IPS DF 19.7 (cell line): Measurements from ENCODE around the gene HCN3.
"Not testable (repeated sequence)": the region's sequence is repeated elsewhere in the genome, so short reads cannot be mapped to it uniquely, and the experiment has no call there.

Experiments
- DNase-seq: peaks from one replicate; pipeline ENCODE4 v3.0.0-alpha.2; 2013; ENCODE audit warnings: low read depth, low spot score

Gene HCN3

DNA sequence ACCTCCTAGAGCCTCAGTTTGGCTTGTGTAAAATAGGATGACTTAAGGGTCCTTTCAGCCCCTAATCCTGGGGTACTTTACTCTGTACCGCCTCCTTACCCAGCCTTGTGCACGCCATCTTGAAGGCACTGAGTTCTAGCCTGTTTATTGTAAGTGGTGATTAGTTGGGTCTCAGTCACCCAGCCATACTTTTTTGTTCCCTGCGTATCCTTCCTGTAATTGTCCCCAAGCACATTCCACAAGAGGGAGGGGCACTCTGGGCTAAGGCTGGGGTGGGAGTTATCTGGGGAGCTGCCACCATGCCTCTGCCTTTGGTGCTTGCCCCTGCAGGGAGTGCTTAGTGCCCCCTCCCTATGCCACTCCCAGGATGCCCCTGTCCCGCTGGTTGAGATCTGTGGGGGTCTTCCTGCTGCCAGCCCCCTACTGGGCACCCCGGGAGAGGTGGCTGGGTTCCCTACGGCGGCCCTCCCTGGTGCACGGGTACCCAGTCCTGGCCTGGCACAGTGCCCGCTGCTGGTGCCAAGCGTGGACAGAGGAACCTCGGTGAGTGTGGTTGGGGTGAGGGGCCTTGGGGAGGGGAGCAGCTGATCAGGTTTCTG, 32.3 kb downstream of the HCN3 start:
- DNase-seq, result no peak

- no peak for DNase-seq
Observed at GRCh38 chr1:155313261-155313660, 36.0 kb downstream of the HCN3 start.

DNA sequence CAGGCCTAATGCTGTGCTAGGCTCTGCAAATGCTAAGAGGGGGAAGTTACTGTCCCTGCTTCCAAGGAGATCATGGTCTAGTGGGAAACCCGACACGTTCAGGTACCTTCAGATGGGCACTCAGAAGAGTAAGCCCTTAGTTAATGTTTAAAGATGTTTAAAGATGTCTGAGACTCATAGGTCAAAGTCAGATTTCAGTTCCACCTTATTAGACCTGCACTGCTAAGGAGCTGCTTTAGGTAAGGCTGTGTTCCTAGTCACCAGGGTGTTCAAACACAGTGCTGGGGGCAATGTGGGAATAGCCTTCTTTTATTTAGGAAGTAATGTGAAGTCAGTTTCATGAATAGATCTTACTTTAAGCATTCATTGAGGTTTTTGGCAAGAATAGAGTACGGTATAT, 39.7 kb downstream of the HCN3 start:
- no peak for DNase-seq

GRCh38 chr1:155318082-155318481, 40.8 kb downstream of the HCN3 start:
- DNase-seq, result no peak

- DNase-seq, result no peak
Observed at GRCh38 chr1:155319536-155319935, 42.3 kb downstream of the HCN3 start.

- DNase-seq, result no peak
Observed at GRCh38 chr1:155320252-155320651, 43.0 kb downstream of the HCN3 start.

DNA sequence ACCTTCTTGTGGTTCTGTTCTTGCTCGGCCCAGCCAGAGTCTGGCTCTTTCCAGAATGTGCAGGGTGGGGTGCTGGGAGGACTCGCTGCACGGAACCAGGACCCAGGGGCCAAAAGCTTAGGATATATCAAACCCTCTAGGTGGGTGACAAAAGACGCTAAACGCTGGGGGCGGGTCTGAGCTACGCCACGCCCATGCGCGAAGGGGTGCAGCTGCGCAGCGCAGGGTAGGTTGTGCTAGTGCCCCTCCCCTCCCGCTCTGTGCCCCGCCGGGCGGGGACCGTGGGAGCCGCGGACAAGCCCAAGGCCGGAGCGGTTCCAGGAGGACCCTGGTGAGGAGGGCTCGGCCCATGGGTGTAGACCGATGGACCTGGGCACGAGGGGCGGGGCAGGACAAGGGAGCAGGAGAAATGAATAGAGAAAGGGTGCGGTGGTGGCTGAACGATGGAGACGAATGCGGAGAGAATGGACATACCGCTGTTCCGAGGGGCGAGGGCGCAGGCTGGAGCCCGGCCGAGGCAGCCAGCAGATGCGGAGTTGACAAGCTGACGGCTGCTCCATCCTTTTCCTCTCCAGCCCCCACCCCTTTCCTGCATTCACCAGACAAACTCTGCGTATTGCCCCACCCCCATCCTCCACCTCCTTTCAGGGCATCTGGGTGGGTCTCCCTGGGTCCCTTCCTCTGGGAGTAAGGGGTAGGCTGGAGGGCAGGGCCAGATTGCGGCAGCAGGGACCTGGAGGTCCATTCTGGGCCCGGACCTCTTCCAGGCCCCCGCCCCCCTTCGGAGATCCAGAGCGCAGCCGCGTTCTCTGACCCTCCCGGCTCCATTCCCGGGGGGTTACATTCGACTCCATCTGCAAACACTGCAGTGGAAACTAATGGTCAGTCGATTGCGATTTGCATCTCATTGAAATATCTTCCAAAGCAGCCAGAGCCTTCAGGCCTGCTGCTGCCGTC, 43.7 kb downstream of the HCN3 start, which contains the start of gene RUSC1:
Gene RUSC1 (plus strand): TSS at position 234 of the 957 bp plus-strand sequence. CDS start 880 bp downstream, outside the sequence.
- DNase-seq, result no peak

DNA sequence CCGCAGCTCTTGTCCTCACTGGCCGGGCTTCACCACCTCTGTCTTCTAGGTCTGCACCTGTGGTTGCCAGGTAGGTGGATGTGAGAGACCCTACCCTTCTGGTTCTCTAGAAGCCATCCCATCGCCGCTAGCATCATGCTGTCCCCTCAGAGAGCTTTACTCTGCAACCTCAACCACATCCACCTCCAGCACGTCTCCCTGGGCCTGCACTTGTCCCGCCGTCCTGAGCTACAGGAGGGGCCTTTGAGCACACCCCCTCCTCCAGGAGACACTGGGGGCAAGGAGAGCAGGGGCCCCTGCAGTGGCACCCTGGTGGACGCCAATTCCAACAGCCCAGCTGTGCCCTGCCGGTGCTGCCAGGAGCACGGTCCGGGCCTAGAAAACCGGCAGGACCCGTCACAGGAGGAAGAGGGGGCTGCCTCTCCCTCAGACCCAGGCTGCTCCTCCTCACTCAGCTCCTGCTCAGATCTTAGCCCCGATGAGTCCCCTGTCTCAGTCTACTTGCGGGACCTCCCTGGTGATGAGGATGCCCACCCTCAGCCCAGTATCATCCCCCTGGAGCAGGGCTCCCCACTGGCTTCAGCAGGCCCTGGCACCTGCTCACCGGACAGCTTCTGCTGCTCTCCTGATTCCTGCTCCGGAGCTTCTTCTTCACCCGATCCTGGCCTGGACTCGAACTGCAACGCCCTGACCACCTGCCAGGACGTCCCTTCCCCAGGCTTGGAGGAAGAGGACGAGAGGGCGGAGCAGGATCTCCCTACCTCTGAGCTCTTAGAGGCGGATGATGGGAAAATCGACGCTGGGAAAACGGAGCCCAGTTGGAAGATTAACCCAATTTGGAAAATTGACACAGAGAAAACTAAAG, 44.6 kb downstream of the HCN3 start:
- no peak for DNase-seq

- DNase-seq, result no peak
Observed at GRCh38 chr1:155322571-155322952, 45.3 kb downstream of the HCN3 start.

- no peak for DNase-seq
Observed at GRCh38 chr1:155322953-155323728, 45.9 kb downstream of the HCN3 start.

GRCh38 chr1:155323729-155324036, 46.4 kb downstream of the HCN3 start:
- no peak for DNase-seq

- DNase-seq, result peak; percentile 75
Observed at GRCh38 chr1:155324037-155324716, 46.9 kb downstream of the HCN3 start.

GRCh38 chr1:155324717-155325602, 47.7 kb downstream of the HCN3 start:
- no peak for DNase-seq

DNA sequence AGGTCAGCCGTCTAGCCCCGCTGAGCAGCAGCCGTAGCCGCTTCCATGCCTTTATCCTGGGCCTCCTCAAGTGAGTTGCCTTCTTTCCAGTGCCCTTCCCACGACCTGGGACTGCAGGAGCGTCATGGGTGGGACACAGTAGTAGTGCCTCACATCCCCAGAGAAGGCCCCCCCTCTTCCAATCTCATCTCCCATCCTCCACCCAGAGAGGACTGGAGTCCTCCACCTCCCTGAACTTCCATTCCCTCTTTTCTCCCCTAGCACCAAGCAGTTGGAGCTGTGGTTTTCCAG, 48.3 kb downstream of the HCN3 start:
- DNase-seq, result no peak

DNA sequence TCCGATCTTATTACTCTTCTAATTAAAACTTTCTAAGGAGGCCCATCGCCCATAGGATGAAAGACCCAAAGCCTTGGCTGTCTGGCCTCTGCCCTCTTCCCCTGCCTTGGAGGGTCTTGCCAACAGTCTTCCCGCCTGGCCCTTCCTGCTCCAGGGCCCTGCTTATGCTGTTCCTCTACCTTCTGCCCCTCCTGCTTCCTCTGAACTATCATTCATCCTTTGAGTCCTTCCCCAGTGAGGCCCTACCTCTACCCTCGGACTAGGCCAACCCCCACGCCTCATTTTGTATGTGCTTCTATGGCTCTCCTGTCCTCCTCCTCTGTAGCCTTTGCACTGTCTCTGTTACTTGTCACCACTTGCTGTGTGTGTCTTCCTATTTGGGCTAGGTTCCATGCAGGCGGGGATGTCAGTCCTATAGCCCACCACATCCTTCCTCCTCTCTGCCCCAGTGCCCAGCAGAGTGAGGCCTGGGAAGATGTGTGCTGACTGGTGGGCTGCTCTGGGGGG, 48.8 kb downstream of the HCN3 start:
- DNase-seq, result no peak

- no peak for DNase-seq
Observed at GRCh38 chr1:155326631-155327037, 49.4 kb downstream of the HCN3 start.

DNA sequence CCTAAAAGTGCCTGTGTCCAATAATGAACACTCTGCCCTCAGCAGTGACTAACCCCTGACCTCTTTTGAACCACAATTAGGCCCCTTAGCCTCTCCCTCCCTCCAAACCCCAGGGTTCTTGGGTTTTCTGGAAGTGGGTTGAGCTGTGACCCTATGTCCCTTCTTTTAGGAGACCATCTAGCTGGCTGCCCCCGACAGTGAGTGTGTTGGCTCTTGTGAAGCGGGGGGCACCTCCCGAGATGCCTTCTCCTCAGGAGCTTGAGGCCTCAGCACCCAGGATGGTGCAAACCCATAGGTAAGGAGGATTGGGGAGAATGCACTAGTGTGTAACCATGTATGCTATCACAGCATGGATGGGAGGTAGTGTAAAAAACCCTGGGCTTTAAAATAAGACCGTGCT, 50.7 kb downstream of the HCN3 start:
- no peak for DNase-seq

- DNase-seq, result not testable (repeated sequence)
Observed at GRCh38 chr1:155328856-155329255, 51.6 kb downstream of the HCN3 start.

- no peak for DNase-seq
Observed at GRCh38 chr1:155329980-155330598, 52.8 kb downstream of the HCN3 start.
